NCI-H82 (cell line): ENCODE data around the gene LRRC58.
A peak's percentile ranks its signal among the peaks of the same experiment; 100 is the strongest.

ENCODE experiments used
- DNase-seq: peaks from one replicate; lab custom pipeline; 2025; lab: John Stamatoyannopoulos, UW

LRRC58 gene

DNA sequence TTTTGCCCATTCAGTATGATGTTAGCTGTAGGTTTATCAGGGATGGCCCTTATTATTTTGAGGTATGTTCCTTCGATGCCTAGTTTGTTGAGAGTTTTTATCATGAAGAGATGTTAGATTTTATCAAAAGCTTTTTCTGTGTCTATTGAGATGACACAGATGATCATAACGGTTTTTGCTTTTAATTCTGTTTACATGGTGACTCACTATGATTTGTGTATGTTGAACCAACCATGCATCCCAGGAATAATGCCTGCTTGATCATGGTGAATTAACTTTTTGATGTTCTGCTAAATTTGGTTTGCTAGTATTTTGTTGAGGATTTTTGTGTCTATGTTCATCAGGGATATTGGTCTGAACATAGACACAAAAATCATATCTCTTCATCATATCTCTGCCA lies 72.4 kb downstream of the LRRC58 start:
- DNase-seq = no peak

DNA sequence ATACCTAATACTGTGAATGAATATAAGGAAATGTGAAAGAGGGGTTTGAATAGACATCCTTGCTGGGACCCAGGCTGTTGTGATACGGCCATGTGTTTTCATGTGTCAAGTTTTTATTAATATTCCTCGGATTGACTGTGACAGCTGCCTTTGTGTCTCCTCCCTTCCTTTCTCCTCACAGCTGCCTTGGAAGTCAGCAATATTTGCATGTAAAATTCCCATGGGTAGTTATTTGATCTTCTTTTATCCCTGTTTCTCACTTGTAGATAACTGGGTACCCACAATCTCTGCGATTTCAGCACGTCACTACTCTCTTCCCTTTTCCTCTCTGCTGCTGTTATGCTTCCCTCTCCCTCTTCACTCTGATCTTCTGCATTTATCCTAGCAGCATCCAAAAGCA lies 73.5 kb downstream of the LRRC58 start:
- DNase-seq = peak; percentile 12

DNA sequence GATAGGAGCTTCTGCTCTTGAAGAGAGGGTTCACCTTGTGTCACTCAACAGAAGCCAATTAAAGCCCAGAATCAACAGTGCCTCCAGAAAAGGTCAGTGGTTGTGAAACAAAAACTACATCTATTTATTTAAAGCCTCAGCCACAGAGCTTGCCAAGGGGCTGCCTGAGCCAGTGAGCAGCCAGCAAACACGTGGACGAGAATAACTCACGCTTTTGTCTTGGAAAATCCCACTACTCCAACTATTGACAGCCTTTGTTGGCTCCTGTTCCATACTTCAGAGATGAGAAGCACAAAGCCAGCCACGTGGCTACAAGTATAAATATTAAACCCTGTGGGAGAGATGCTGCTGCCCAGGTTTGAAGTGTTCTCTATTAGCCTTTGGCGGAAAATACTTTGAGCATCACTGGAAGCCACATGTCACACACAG lies 74.4 kb downstream of the LRRC58 start:
- peak; percentile 48 for DNase-seq
